BE2C (cell line): ENCODE data around the gene PLCL1.

Experiments
- DNase-seq: peaks from one replicate; pipeline ENCODE4 v3.0.0-alpha.2; 2020
- H3K27me3 ChIP-seq: fragments of 250-450 bp; sonication (Bioruptor Pico); 2 replicates; pipeline ENCODE4 v1.5.1; 2020; ENCODE audit warnings: mild to moderate bottlenecking
- H3K36me3 ChIP-seq: fragments of 250-450 bp; sonication (Bioruptor Pico); 2 replicates; pipeline ENCODE4 v1.5.1; 2020; ENCODE audit warnings: mild to moderate bottlenecking
- H3K4me1 ChIP-seq: fragments of 250-450 bp; sonication (Bioruptor Pico); 2 replicates; pipeline ENCODE4 v1.5.1; 2020
- H3K4me3 ChIP-seq: 2 replicates; pipeline ENCODE4 v1.5.1; 2011; ENCODE audit warnings: low read depth, low read length
- H3K9me3 ChIP-seq: fragments of 250-450 bp; sonication (Bioruptor Pico); 2 replicates; pipeline ENCODE4 v1.5.1; 2020
- CTCF ChIP-seq: IDR thresholded peaks from 2 replicates; pipeline ENCODE4 v1.5.1; 2012; ENCODE audit warnings: mild to moderate bottlenecking, low read depth, low read length

The PLCL1 gene

GRCh38 chr2:197978971-197979370, 174.6 kb downstream of the PLCL1 start:
- H3K27me3 ChIP-seq = no peaks in the 10 kb centered on the region
- DNase-seq = no peak
- H3K4me3 ChIP-seq = no peak overlapping the region
- H3K4me1 ChIP-seq = no peaks in the 10 kb centered on the region; the same call in 1 of the 2 replicates
- H3K9me3 ChIP-seq = no peaks in the 10 kb centered on the region
- no peaks in the 10 kb centered on the region for H3K36me3 ChIP-seq
- no peak for TF ChIP-seq CTCF

DNA sequence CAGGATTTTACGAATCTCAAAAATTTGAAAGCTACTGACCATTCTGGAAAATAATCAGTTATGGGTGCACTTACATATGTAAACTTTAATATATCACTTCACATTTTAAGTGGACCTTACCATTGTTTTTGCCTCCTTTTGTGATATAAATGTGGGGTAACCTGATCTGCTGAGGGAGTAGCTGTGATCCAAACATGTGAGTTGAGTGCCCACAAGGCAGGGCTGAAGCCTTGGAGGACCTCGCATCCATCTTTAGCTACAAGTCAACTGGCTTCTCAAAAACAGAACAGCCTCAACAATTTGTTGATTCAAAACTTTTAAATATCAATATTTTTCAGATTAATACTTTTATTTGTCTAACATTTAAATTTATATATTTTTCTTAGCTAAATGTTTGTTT, 178.2 kb downstream of the PLCL1 start:
- Histone ChIP-seq H3K27me3 (no peaks in the 10 kb centered on the region), H3K9me3 (no peaks in the 10 kb centered on the region), H3K4me3 (no peak overlapping the region), H3K4me1 (no peaks in the 10 kb centered on the region; the same call in 1 of the 2 replicates), H3K36me3 (no peaks in the 10 kb centered on the region)
- no peak for TF ChIP-seq CTCF
- no peak for DNase-seq

DNA sequence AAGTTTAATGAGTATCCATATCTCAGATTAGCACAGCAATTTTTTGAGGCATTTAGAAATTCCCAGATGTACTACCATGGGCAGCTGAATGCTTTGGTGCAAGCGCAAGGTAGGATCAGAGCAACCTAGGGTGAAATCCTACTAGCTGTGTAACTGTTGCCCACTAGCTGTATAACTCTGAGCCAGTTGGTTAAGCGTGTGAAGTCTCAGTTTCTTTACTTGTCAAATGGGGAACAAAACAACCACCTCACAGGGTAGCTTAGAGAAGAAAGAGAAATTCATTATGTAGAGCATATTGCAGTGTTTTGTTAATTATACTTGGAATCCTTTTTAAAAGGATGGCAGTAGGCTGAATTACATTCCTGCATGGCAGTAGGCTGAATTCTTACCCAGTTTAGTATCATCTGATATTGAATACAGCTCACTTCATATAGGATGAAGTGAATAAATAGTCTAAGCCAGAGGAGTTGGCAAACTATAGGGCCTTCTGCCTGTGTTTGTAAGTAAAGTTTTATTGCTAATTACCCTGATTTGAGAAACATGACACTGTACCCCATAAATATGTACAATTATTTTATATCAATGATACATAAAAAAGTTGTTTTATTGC, 180.7 kb downstream of the PLCL1 start:
- Histone ChIP-seq H3K36me3 (no peaks in the 10 kb centered on the region), H3K9me3 (no peaks in the 10 kb centered on the region), H3K27me3 (no peaks in the 10 kb centered on the region), H3K4me1 (no peaks in the 10 kb centered on the region; the same call in 1 of the 2 replicates), H3K4me3 (no peak overlapping the region)
- DNase-seq = no peak
- no peak for TF ChIP-seq CTCF

GRCh38 chr2:197986977-197987376, 182.6 kb downstream of the PLCL1 start:
- no peak for TF ChIP-seq CTCF
- H3K36me3 ChIP-seq = no peaks in the 10 kb centered on the region
- DNase-seq = no peak
- H3K4me1 ChIP-seq = no peaks in the 10 kb centered on the region
- no peaks in the 10 kb centered on the region for H3K27me3 ChIP-seq
- no peak overlapping the region for H3K4me3 ChIP-seq
- no peaks in the 10 kb centered on the region for H3K9me3 ChIP-seq

DNA sequence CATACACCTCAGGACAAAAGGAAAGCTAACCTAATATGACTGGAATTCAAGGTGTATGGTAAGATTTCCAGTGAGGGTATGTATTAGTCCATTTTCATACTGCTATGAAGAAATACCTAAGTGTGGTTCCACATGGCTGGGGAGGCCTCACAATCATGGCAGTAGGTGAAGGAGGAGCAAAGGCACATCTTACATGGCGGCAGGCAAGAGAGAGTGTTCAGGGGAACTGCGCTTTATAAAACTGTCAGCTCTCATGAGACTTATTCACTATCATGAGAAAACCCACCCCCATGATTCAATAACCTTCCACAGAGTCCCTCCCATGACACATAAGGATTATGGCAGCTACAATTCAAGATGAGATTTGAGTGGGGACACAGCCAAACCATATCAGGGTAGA, 186.0 kb downstream of the PLCL1 start:
- Histone ChIP-seq H3K27me3 (no peaks in the 10 kb centered on the region), H3K4me3 (no peak overlapping the region), H3K4me1 (no peaks in the 10 kb centered on the region), H3K36me3 (no peaks in the 10 kb centered on the region), H3K9me3 (no peaks in the 10 kb centered on the region)
- no peak for DNase-seq
- no peak for TF ChIP-seq CTCF

DNA sequence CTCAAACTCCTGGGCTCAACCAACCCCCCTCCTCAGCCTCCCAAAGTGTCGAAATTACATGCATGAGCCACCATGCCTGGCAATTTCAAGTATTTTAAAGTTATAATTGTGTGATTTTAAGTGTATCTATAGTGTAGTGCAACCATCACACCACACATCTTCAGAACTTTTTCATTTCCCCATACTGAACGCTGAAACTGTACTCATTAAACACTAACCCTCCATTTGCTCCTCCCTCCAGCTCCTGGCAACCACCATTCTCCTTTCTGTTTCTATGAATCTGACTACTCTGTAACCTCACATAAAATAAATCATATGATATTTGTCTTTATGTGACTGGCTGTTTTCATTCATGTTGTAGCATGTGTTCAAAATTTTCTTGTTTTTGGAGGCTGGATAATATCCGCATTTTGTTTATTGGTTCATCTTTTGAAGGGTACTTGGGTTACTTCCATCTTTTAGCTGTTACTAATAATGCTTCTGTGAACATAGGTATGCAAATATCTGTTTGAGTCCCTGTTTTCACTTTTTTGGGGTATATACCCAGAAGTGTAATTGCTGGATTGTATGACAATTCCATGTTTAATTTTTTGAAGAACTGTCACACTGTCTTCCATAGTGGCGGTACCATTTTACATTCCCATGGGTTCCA, 188.2 kb downstream of the PLCL1 start:
- DNase-seq = no peak
- no peaks in the 10 kb centered on the region for H3K9me3 ChIP-seq
- no peaks in the 10 kb centered on the region for H3K27me3 ChIP-seq
- H3K36me3 ChIP-seq = no peaks in the 10 kb centered on the region
- no peak overlapping the region for H3K4me3 ChIP-seq
- no peak for TF ChIP-seq CTCF
- H3K4me1 ChIP-seq = no peaks in the 10 kb centered on the region
